ENCODE results near the gene TFR2. TPM values are rescaled to one million over a fixed set of nuclear protein-coding genes. Genes with fewer than 3 reads are reported as not detected.
"Not testable (repeated sequence)": the region's sequence is repeated elsewhere in the genome, so short reads cannot be mapped to it uniquely, and the experiment has no call there.

The TFR2 gene
- total RNA-seq, 2 experiments from 2014 or later, result 7.3 to 9.8 TPM

- POLR2A ChIA-PET, result interaction anchor here (0.5 kb wide), 1 partner anchor 16 kb away, joined by 4 read pairs; no protein-coding TSS in a partner anchor
- H3K27ac Mint-ChIP-seq, result peak overlapping the region; percentile 88
- DNase-seq, result peak; percentile 89
- CTCF ChIA-PET, result interaction anchor here (0.6 to 3.2 kb wide), 4 partner anchors 10 to 135 kb away, joined by 3 to 12 read pairs (median 8); partner anchors contain the start of gene POP7
- H3K36me3 Mint-ChIP-seq (ENCODE audit: low read depth), result peaks cover 27% of the 10 kb centered on the region
- peaks cover 42% of the 10 kb centered on the region for H3K4me1 Mint-ChIP-seq
- H3K4me3 Mint-ChIP-seq, result peak overlapping the region; percentile 86
- H3K27me3 Mint-ChIP-seq, result peaks cover 5% of the 10 kb centered on the region
- no peaks in the 10 kb centered on the region for H3K9me3 Mint-ChIP-seq
Observed at GRCh38 chr7:100675581-100676350, 34.4 kb upstream of the TFR2 start.

GRCh38 chr7:100675105-100675451, 33.7 kb upstream of the TFR2 start:
- Mint-ChIP-seq H3K4me3 (peak overlapping the region; percentile 97), H3K27me3 (peaks cover 5% of the 10 kb centered on the region), H3K4me1 (peaks cover 36% of the 10 kb centered on the region), H3K27ac (no peak overlapping the region), H3K36me3 (ENCODE audit: low read depth) (peaks cover 25% of the 10 kb centered on the region), H3K9me3 (no peaks in the 10 kb centered on the region)
- ChIA-PET POLR2A (no interaction called here), CTCF (interaction anchor here (1.1 to 2.8 kb wide), 2 partner anchors 15 to 31 kb away, joined by 3 to 11 read pairs; partner anchors contain the start of gene POP7)
- no peak for DNase-seq

- H3K27ac Mint-ChIP-seq, result peak overlapping the region; percentile 95
- no peak for DNase-seq
- no peaks in the 10 kb centered on the region for H3K9me3 Mint-ChIP-seq
- peaks cover 5% of the 10 kb centered on the region for H3K27me3 Mint-ChIP-seq
- peaks cover 24% of the 10 kb centered on the region for H3K36me3 Mint-ChIP-seq (ENCODE audit: low read depth)
- peak overlapping the region; percentile 97 for H3K4me3 Mint-ChIP-seq
- ChIA-PET CTCF (interaction anchor here (1.1 to 2.8 kb wide), 2 partner anchors 15 to 31 kb away, joined by 3 to 11 read pairs; partner anchors contain the start of gene POP7), POLR2A (no interaction called here)
- peaks cover 31% of the 10 kb centered on the region for H3K4me1 Mint-ChIP-seq
Observed at GRCh38 chr7:100674411-100675104, 33.2 kb upstream of the TFR2 start.

GRCh38 chr7:100673942-100674410, 32.6 kb upstream of the TFR2 start:
- ChIA-PET CTCF (interaction anchor here (1.1 kb wide), 1 partner anchor 32 kb away, joined by 3 read pairs; the partner anchor contains the start of gene POP7), POLR2A (no interaction called here)
- peak; percentile 48 for DNase-seq
- H3K27me3 Mint-ChIP-seq, result peaks cover 5% of the 10 kb centered on the region
- H3K4me1 Mint-ChIP-seq, result peaks cover 27% of the 10 kb centered on the region
- peaks cover 20% of the 10 kb centered on the region for H3K36me3 Mint-ChIP-seq (ENCODE audit: low read depth)
- peak overlapping the region; percentile 95 for H3K27ac Mint-ChIP-seq
- H3K4me3 Mint-ChIP-seq, result peak overlapping the region; percentile 97
- no peaks in the 10 kb centered on the region for H3K9me3 Mint-ChIP-seq

- H3K36me3 Mint-ChIP-seq (ENCODE audit: low read depth), result peaks cover 19% of the 10 kb centered on the region
- peak; percentile 99 for DNase-seq
- no peaks in the 10 kb centered on the region for H3K9me3 Mint-ChIP-seq
- H3K4me3 Mint-ChIP-seq, result peak within 1 kb of the TSS; percentile 97
- POLR2A ChIA-PET, result no interaction called here
- CTCF ChIA-PET, result interaction anchor here (0.6 to 1.6 kb wide), 7 partner anchors 32 to 219 kb away, joined by 3 to 9 read pairs (median 3); partner anchors contain the start of genes FBXO24, LRCH4, POP7 and SLC12A9
- peaks cover 25% of the 10 kb centered on the region for H3K4me1 Mint-ChIP-seq
- peak within 1 kb of the TSS; percentile 97 for H3K27ac Mint-ChIP-seq
- H3K27me3 Mint-ChIP-seq, result peaks cover 5% of the 10 kb centered on the region
Observed at GRCh38 chr7:100673302-100673941, 32.1 kb upstream of the TFR2 start, which contains the start of gene GNB2. Gene GNB2 (plus strand): TSS chr7:100673740. CDS start chr7:100676266, 2,526 bp downstream.

GRCh38 chr7:100671353-100672327, 30.3 kb upstream of the TFR2 start:
- Mint-ChIP-seq H3K4me1 (peaks cover 14% of the 10 kb centered on the region), H3K27me3 (peaks cover 5% of the 10 kb centered on the region), H3K27ac (no peak overlapping the region), H3K4me3 (no peak overlapping the region), H3K36me3 (ENCODE audit: low read depth) (peaks cover 7% of the 10 kb centered on the region), H3K9me3 (no peaks in the 10 kb centered on the region)
- ChIA-PET CTCF (interaction anchor here (1.6 to 1.9 kb wide), 2 partner anchors 42 to 86 kb away, joined by 4 read pairs; partner anchors contain the start of genes FBXO24 and LRCH4), POLR2A (no interaction called here)
- DNase-seq, result no peak

GRCh38 chr7:100670074-100670473, 28.7 kb upstream of the TFR2 start:
- no peaks in the 10 kb centered on the region for H3K9me3 Mint-ChIP-seq
- H3K4me3 Mint-ChIP-seq, result no peak overlapping the region
- peaks cover 5% of the 10 kb centered on the region for H3K27me3 Mint-ChIP-seq
- DNase-seq, result no peak
- peaks cover 3% of the 10 kb centered on the region for H3K36me3 Mint-ChIP-seq (ENCODE audit: low read depth)
- no peak overlapping the region for H3K27ac Mint-ChIP-seq
- ChIA-PET POLR2A (no interaction called here), CTCF (interaction anchor here (0.6 to 1.9 kb wide), 3 partner anchors 25 to 84 kb away, joined by 3 to 4 read pairs (median 3); partner anchors contain the start of genes FBXO24 and LRCH4)
- H3K4me1 Mint-ChIP-seq, result peaks cover 11% of the 10 kb centered on the region

GRCh38 chr7:100669106-100669505, 27.8 kb upstream of the TFR2 start:
- H3K36me3 Mint-ChIP-seq (ENCODE audit: low read depth); POLR2A ChIA-PET; H3K27me3 Mint-ChIP-seq; H3K9me3 Mint-ChIP-seq; H3K4me3 Mint-ChIP-seq; H3K27ac Mint-ChIP-seq; DNase-seq: not testable (repeated sequence)
- H3K4me1 Mint-ChIP-seq, result peaks cover 11% of the 10 kb centered on the region
- CTCF ChIA-PET, result interaction anchor here (0.7 to 1.7 kb wide), 2 partner anchors 22 to 204 kb away, joined by 4 read pairs; no protein-coding TSS in a partner anchor

- H3K4me1 Mint-ChIP-seq, result peaks cover 9% of the 10 kb centered on the region
- H3K4me3 Mint-ChIP-seq, result no peak overlapping the region
Observed at GRCh38 chr7:100668069-100668449, 26.7 kb upstream of the TFR2 start.

GRCh38 chr7:100667331-100668068, 26.1 kb upstream of the TFR2 start:
- no peaks in the 10 kb centered on the region for H3K36me3 Mint-ChIP-seq (ENCODE audit: low read depth)
- H3K4me3 Mint-ChIP-seq, result no peak overlapping the region
- DNase-seq, result no peak
- H3K4me1 Mint-ChIP-seq, result peaks cover 3% of the 10 kb centered on the region
- H3K27ac Mint-ChIP-seq, result no peak overlapping the region
- peaks cover 5% of the 10 kb centered on the region for H3K27me3 Mint-ChIP-seq
- CTCF ChIA-PET, result interaction anchor here (0.6 to 1.7 kb wide), 2 partner anchors 24 to 59 kb away, joined by 4 read pairs; no protein-coding TSS in a partner anchor
- no peaks in the 10 kb centered on the region for H3K9me3 Mint-ChIP-seq
- POLR2A ChIA-PET, result no interaction called here

More at GRCh38 chr7:100668069-100668449, 26.7 kb upstream of the TFR2 start:
- no peak overlapping the region for H3K27ac Mint-ChIP-seq
- CTCF ChIA-PET, result interaction anchor here (1.7 kb wide), 1 partner anchor 24 kb away, joined by 4 read pairs; no protein-coding TSS in a partner anchor
- DNase-seq, result no peak
- H3K9me3 Mint-ChIP-seq, result no peaks in the 10 kb centered on the region
- POLR2A ChIA-PET, result no interaction called here
- H3K27me3 Mint-ChIP-seq, result peaks cover 5% of the 10 kb centered on the region
- H3K36me3 Mint-ChIP-seq (ENCODE audit: low read depth), result no peaks in the 10 kb centered on the region

- ChIA-PET CTCF (interaction anchor here (1.2 kb wide), 1 partner anchor 40 kb away, joined by 3 read pairs; the partner anchor contains the start of gene POP7), POLR2A (no interaction called here)
- no peaks in the 10 kb centered on the region for H3K9me3 Mint-ChIP-seq
- H3K4me3 Mint-ChIP-seq, result no peak overlapping the region
- H3K4me1 Mint-ChIP-seq, result no peaks in the 10 kb centered on the region
- H3K36me3 Mint-ChIP-seq (ENCODE audit: low read depth), result no peaks in the 10 kb centered on the region
- no peak overlapping the region for H3K27ac Mint-ChIP-seq
- DNase-seq, result no peak
- peaks cover 2% of the 10 kb centered on the region for H3K27me3 Mint-ChIP-seq
Observed at GRCh38 chr7:100665168-100665726, 23.9 kb upstream of the TFR2 start.
